DLD1 (cell line): ENCODE data around the gene TIAM2.

Experiments
- in situ Hi-C: cut with HindIII; loops from 2 replicates; pipeline ENCODE4 v1.10.0; 2017; ENCODE audit warnings: low sequenced_read_pairs

TIAM2 gene

DNA sequence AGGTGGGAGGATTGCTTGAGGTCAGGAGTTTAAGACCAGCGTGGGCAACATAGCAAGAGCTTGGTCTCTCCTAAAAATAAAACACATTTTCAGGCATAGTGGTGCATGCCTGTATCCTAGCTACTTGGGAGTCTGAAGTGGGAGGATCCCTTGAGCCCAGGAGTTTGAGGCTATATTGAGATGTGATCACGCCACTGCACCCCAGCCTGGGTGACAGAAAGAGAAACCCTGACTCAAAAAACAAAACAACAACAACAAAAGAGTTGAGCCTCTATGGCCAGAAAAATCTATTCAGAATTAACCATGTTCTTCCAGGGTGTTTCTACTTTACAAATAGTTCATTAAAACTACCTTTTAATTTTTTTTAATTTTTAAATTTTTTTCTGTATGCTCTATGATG lies 60.6 kb downstream of the TIAM2 start:
- in situ Hi-C loops, result no loop called here

DNA sequence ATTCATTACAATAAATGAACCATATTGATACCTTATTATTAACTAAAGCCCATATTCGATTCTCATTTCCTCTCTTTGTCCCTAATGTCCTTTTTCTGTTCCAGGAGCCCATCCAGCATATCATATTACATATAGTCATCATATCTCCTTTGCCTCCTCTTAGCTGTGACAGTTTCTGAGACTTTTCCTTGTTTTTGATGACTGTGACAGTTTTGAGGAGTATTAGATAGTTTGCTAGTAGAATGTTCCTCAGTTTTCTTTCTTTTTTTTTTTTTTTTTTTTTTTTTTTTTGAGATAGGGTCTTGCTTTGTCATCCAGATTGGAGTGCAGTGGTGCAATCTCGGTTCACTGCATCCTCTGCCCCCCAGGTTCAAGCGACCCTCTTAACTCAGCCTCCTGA lies 61.6 kb downstream of the TIAM2 start:
- in situ Hi-C loops, result no loop called here

DNA sequence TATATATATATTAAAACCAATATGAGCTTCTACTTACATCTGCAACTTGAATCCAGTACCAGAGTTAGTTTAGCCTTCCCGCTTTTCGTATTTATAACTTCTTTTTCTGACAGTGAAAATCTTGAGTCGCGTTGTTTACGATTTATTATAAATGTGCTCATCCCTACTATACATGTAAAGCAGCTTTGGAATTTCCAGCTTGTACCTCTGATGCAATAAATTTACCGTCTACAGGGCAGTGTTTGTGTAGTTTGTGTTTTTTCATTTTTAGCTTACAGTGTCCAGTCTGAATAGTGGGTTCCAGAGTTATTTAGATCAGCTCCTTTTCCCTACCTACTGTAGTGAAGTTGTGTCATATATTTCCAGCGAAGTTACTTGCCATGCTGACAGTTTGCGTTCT lies 66.3 kb downstream of the TIAM2 start:
- in situ Hi-C loops, result no loop called here

DNA sequence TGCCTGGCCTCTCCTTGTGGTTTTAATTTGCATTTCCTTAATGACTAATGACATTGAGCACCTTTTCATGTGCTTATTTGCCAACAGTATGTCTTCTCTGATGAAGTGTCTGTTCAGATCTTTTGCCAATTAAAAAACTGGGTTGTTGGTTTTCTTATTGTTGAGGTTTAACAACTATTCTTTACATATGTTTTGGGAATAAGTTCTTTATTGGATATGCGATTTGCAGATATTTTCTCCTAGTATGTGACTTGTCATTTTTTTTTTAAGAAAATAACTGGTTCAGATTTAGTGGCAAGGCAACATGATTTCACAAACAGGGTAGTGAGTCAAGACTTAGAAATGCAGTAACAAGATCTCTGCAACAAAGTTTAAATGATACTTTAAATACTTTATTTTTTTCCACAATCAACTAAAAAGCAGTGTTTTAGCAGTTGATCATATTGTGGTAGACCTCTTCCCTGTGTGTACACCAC lies 67.8 kb downstream of the TIAM2 start:
- in situ Hi-C loops, result no loop called here

DNA sequence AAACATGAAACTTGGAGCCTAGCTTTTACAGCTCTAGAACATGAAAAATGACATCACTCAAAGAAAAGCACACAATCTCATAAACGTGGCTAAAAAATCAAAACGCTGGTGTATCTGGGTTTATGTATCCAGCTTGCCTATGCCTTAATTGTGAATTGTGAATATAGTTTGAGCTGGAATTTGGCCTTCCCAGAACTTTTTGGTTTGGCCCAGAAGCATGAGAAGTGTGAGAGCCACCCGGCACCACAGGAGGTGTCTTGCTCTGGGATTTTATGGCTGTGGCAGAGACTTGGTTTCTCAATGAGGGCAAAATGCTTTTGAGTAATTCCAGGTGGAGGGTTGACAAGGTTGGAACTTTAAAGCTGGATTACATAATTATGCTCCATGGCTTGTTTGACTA lies 69.2 kb downstream of the TIAM2 start:
- in situ Hi-C loops, result no loop called here

DNA sequence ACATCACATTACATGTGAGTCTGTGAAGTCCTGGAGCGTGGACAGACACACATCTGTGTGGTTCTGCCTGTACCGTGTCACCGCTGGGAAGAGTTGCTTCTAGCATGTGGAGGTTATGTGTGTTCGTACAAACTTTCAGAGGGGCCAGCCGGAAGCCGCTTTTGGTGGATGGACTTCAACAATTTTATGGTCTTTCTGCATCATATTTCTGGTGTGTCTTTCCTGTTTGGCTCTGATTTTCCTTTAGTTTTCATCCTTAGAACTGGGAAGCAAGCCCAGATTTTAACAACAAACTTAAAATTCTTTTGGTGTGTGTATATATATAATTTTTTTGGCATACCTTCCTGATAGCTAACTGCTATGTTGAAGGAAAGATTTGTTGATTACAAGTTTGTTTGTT lies 71.2 kb downstream of the TIAM2 start:
- in situ Hi-C loops, result no loop called here

DNA sequence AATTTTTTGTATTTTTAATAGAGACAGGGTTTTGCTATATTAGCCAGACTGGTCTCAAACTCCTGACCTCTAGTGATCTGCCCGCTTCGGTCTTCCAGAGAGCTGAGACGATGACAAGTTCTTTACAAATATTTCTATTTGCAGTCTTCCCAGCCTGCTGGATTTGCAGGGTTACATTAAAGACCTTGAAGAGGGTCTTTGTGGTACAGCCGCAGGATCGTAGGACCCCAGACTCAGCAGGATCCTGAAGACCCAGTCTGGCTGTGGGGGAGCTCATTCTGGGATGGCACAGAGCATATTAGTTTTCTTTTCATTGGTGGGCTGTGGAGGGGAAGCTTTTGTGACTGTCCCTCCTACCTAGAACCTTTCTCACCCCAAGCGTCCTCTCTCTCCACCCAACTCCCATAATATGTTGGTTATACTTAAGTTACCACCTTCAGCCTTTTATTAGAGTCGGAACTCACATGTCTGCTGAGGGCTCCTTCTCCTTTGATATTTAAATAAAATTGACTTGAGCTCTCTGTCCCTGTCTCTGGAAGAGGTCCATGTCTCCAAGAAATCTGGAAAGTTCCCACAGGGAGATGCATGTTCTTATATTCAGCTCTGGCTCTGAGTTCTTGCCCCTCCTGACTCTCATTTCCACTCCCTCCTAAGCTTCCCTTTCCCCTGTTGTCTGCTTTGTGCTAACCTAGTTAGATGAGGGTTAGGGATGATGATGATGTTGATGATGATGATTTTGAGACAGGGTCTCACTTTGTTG lies 72.0 kb downstream of the TIAM2 start:
- in situ Hi-C loops, result no loop called here

DNA sequence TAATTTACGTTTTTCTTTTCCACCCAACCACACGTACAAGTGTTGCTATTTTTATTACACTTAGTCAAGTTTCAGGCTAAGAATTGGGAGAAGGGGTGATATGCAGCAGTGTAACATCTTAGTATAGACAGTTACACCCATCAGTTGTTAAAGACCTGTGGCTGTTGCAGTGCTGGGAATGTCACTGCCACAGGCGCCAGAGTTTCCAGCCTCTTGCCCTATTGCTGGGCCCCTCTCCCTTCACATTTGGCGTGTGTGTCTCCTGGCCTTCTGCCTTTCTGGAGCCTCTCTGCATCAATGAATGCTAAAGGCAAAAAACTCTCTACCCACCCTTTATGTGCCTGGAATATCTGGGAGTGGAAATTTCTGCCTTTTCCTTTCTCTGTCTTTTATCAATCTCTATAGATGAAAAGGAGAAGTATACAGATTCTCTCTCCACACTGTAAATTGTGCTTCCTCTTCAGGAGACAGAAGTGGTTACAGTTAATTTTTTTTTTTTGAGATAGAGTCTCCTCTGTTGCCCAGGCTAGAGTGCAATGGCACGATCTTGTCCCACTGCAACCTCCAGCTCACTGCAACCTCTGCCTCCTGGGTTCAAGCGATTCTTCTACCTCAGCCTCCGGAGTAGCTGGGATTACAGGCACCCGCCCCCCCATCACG lies 73.0 kb downstream of the TIAM2 start:
- in situ Hi-C loops, result no loop called here

DNA sequence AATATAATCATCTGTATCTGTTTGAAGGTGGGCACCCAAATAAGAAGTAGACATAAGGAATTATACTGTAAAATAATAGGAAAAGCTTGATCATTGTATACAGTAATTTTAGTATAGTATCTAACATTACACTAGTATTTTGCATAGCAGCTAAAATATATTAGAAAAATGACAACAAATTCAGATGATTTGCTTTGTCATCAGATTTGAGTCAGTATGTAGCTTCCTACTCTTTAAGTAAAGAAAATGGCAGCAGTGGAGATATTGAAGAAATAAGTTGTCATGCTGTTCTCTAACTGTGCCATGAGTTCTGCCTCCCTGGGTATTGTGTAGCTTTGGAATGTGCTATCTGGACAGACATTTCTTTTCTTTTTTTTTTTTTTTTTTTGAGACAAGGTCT lies 74.4 kb downstream of the TIAM2 start:
- in situ Hi-C loops, result no loop called here

DNA sequence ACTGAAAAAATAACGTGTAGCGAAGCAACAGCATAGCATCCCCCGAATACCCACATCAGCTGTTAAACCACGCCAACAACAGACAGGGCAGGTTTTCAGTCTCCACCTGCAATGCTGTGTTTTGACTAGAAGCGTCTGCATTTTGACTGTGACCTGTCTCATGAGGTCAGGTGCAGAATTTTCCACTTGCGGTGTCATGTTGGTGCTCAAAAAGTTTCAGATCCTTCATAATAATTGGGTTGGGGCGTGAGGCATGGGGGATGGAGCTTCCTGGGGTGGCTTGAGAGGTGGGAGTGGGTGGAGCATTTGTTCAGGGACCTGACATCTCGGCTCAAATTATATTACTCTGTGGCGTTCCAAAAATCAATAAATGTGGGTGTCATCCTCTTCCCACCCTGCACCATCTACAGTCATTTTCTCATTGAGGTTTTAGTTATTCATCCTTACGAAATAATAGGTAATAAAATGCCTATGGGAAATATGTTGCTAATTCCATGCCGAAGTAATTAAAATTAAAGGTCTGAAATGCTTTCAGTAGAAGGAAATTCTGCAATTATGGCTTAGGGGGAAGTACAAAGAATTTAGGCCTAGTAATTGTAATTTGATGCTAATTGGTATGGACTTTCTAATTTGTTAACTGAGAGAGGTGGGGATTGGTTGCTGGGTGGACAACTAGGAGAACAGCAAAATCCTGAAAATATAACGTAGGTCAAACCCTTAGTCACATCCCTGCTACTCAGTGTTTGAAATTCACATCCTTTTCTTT lies 81.0 kb downstream of the TIAM2 start:
- in situ Hi-C loops, result no loop called here

DNA sequence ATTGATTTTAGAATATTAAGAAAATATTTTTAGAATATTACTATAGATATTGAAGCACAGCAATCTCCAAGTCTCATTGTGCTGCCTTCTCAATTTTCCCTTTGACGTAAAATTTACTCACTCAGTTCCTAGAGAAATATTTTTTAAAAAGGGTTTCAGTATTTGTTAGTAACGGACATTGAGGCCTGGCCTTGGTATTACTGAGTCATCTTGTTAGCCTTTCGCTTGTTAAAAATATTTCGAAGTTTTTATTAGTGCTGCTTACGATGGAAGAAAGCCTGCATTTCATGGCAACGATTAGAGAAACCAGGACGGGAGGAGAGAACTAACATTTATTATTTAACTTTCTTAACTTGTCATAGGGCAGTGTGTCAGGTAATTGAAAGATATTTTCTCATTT lies 82.2 kb downstream of the TIAM2 start:
- in situ Hi-C loops, result no loop called here

DNA sequence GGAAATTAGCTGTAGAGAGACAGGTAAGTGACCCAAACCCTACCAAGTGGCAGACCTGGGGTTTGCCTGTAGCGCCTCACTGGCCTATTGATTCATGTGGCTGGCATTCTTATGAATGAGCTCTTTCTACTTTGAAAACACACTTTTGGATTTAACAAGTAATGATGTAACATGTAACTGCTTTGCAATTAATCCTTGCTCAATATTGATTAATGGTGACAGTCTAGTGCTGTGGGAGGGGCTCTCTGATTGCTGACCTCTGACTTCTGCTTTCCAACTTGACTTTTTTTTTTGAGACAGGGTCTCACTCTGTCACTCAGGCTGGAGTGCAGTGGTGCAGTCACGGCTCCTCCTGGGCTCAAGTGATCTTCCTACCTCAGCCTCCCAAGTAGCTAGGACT lies 82.7 kb downstream of the TIAM2 start:
- in situ Hi-C loops, result no loop called here

DNA sequence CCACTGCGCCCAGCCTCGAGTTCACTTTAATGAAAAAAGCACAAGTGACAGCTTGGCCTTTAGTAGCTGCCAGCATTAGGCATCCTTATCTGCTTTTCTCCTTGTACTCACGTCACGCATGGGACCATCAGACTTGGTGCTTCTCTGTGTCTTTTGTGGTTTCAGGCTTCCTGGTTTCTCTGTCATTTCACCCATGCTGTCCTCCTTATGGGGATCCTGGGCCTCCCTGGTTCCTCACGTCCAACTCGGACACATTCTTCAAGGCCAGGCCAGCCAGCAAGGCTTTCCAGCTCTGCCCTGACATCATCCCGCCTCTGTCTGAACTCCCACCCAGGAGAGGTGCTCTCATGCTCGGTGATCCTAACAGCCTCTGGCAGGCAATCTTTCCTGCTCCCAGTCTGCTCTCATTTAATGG lies 83.2 kb downstream of the TIAM2 start:
- in situ Hi-C loops, result no loop called here

DNA sequence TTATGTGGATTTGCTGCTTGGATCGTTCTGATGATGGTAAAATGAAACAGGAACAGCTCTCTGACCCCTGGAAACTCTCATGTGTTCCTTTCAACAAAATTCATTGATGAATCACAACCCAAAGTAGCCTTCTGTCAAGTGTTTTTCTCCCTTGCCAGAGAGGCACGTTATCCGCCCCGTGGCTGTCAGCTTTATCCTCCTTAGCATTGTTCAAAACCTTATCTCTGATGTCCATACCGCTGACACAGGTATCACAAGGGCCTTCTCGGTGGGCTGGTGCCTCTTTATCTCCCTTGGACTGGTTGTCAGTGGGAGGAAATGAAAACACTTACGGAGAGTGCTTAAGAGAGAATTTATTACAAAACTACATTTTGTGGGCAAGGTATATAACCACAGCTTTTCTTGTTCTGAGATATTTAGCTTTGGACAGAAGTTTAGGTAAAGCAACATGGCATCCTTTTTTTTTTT lies 84.9 kb downstream of the TIAM2 start:
- in situ Hi-C loops, result no loop called here

DNA sequence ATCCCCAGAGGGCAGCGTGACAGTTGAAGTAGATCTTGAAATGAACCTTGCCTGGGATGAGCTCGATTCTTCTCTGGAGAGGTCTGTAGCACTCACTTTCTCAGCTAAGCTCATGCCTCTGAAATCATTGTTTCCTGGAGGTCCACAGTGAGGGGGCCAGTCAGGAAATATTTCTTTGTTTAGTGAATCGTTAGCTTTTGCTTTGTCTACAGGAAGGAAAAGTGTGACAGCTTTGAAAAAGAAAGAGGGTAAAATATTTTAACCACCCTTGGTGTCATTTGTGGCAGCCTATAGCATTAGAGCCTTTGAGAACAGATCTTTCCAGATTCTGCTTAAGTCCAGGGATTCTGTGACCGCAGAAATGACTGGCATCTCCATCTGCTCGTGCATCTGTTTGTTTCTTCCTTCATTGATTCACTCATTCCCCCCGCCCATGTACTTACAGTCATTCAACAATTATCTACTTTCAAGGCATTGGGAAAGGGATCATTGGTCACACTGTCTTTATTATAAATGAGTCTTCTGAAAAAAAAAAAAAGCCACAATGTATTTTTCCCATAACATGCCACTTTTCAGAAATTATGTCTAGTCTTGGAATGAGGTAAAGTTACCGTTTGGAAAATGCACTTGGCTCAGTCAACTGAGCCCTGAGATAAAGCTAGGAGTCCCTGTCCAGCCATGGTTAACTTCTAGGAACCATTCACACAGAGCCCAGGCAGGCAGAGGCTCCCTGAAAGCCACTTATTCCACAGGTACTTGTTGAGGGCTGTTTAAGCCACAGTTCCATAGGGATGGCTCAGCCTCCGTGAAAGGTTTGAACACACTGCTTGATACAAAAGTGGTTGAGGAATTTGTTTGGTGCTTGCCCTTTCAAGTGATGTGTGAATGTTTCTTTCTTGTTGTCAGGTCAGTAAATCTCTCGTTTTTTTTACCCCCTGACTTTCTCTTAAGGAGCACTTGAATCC lies 86.0 kb downstream of the TIAM2 start:
- in situ Hi-C loops, result no loop called here

DNA sequence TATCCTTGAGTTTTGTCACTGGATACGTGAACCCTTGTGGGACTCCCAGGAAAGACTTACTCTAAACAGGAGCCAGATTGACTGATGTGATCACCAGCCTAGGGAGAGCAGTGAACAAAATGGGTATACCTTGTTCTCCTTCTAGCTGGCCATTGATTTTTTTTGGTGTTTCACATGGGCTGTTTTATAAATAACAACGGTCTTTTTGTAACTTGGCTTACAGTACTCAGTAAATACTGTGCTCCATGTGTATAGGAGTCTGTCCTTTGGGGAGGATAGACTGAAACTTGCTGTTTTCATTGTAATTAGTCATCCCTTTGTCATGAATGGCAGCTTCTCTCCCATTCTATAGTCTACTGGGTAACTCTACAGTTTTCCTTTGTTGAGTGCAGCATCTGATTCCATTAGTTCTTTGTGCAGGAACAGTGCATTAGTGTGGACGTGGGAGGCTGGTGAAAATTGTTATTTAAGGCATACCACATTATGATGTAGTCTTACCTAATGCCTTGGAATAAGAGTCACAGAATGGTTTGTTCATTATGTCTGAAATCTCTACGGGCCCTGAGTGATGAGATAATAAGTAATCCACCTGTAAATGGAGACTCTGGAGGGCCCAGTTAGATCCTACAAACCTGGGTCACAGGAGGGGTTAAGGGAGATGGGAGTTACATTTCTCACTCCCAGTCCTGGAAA lies 89.5 kb downstream of the TIAM2 start:
- in situ Hi-C loops, result no loop called here

DNA sequence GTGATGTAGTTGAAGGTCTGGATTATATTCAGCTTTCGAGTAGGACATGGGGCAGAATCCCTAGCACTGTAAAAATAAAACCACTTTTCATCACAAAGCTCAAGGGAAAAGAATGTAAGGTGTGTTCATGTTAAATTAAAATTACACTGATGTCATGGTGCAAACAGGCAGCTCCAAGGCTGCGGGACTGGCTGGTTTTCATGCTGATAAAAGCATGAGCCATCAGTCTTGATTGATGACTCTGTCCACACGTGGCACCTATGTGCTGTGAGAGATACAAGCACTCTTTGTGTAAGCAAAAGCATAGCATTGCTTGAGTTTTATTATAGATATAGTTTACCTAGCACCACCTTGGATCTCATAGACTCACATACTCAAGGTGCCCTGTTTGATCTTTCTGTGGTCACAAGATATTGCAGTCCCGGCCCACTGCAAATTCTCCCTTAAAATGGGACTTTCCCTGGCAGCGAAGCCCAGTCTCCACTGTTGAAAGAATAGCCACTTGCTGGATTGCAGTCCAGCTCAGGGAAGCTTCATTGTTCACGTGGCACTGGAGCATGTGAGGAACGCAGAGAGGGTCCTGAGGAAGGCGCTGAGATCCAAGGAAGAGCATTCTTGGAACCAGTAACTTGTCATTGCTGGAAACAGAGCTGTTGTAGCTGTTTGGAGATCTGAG lies 90.6 kb downstream of the TIAM2 start:
- in situ Hi-C loops, result no loop called here

DNA sequence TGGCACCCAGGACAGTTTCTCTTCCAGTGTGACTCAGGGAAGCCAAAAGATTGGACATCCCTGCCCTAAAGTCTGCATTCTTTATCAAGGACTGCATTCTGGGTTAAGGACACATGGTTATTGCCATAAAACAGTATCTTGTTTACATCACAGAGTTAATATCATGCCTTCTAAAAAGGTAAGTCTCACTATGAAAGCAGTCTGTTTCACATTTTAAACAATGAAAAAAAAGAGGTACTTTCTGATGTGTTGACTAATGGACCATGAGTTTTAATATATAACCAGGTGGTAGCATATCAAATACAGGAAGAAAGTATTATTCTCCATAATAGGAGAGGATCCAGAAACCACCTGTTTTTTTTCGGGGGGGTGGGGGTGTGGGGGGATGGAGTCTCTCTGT lies 93.7 kb downstream of the TIAM2 start:
- in situ Hi-C loops, result no loop called here

DNA sequence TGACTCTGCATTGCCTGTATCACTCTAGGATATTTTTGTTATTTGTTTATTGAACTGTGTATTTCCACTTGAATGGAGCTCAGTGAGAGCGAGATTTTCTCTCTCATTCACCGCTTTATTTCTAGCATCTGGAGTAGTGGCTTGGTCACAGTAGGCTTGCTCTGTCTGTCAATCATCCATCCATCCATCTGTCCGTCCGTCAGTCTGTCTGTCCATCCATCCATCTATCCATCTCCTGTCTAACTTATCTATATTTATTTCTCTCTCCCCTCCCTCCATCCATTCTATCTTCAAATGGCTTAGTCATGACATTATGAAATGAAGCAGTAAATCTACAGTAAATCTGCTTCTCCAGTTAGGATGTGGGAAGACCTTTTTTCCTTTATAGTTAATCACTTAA lies 94.6 kb downstream of the TIAM2 start:
- in situ Hi-C loops, result no loop called here
